ENCODE data around the gene LAMA2.
"Not testable (repeated sequence)": the region's sequence is repeated elsewhere in the genome, so short reads cannot be mapped to it uniquely, and the experiment has no call there.

The LAMA2 gene

GRCh38 chr6:129138739-129139405, 255.9 kb downstream of the LAMA2 start:
- no peak for DNase-seq
- intact Hi-C loops (cut with DNase I), result loop anchor here (10.0 kb wide), 1 partner anchor 116 kb away; no protein-coding TSS in a partner anchor

- DNase-seq, result no peak
- intact Hi-C loops (cut with DNase I), result no loop called here
Measured at GRCh38 chr6:129140526-129140925, 257.6 kb downstream of the LAMA2 start.

- intact Hi-C loops (cut with DNase I), result no loop called here
- DNase-seq, result no peak
Measured at GRCh38 chr6:129141499-129141898, 258.6 kb downstream of the LAMA2 start.

GRCh38 chr6:129146902-129147301, 264.0 kb downstream of the LAMA2 start:
- intact Hi-C loops (cut with DNase I), result no loop called here
- DNase-seq, result no peak

GRCh38 chr6:129150507-129150906, 267.6 kb downstream of the LAMA2 start:
- intact Hi-C loops (cut with DNase I), result no loop called here
- no peak for DNase-seq

- intact Hi-C loops (cut with DNase I), result no loop called here
Measured at GRCh38 chr6:129153257-129153656, 270.3 kb downstream of the LAMA2 start.

GRCh38 chr6:129159242-129159641, 276.3 kb downstream of the LAMA2 start:
- intact Hi-C loops (cut with DNase I), result not testable (repeated sequence)

More at GRCh38 chr6:129153257-129153656, 270.3 kb downstream of the LAMA2 start:
- no peak for DNase-seq

GRCh38 chr6:129162605-129163004, 279.7 kb downstream of the LAMA2 start:
- DNase-seq, result no peak
- intact Hi-C loops (cut with DNase I), result no loop called here

More at GRCh38 chr6:129159242-129159641, 276.3 kb downstream of the LAMA2 start:
- DNase-seq, result peak in 1 of 42 donors; percentile 6

- no peak for DNase-seq
- intact Hi-C loops (cut with DNase I), result no loop called here
Measured at GRCh38 chr6:129163551-129163950, 280.6 kb downstream of the LAMA2 start.

- intact Hi-C loops (cut with DNase I), result no loop called here
- DNase-seq, result no peak
Measured at GRCh38 chr6:129164032-129164431, 281.1 kb downstream of the LAMA2 start.

GRCh38 chr6:129172279-129172995, 289.5 kb downstream of the LAMA2 start:
- intact Hi-C loops (cut with DNase I), result not testable (repeated sequence)
- DNase-seq, result peak in 8 of 42 donors; percentile 6 to 62 (median 22)

GRCh38 chr6:129175066-129175465, 292.1 kb downstream of the LAMA2 start:
- no peak for DNase-seq
- intact Hi-C loops (cut with DNase I), result no loop called here

GRCh38 chr6:129177801-129178200, 294.9 kb downstream of the LAMA2 start:
- intact Hi-C loops (cut with DNase I), result no loop called here
- no peak for DNase-seq

GRCh38 chr6:129179283-129179682, 296.3 kb downstream of the LAMA2 start:
- no peak for DNase-seq
- intact Hi-C loops (cut with DNase I), result no loop called here

- intact Hi-C loops (cut with DNase I), result no loop called here
- DNase-seq, result no peak
Measured at GRCh38 chr6:129181001-129181400, 298.1 kb downstream of the LAMA2 start.

GRCh38 chr6:129183187-129183591, 300.3 kb downstream of the LAMA2 start:
- intact Hi-C loops (cut with DNase I), result no loop called here
- DNase-seq, result no peak

- DNase-seq, result no peak
- intact Hi-C loops (cut with DNase I), result no loop called here
Measured at GRCh38 chr6:129183681-129184301, 300.9 kb downstream of the LAMA2 start.

GRCh38 chr6:129184324-129184723, 301.4 kb downstream of the LAMA2 start:
- no peak for DNase-seq
- intact Hi-C loops (cut with DNase I), result no loop called here

GRCh38 chr6:129184808-129185366, 301.9 kb downstream of the LAMA2 start:
- DNase-seq, result no peak
- intact Hi-C loops (cut with DNase I), result no loop called here

GRCh38 chr6:129186988-129187387, 304.1 kb downstream of the LAMA2 start:
- intact Hi-C loops (cut with DNase I), result no loop called here
- peak in 8 of 42 donors; percentile 19 to 53 (median 30) for DNase-seq
